WTC11 (cell line): ENCODE data around the gene PDCL2.

Experiments used
- TEAD4 ChIP-seq: sonication (generic); formaldehyde crosslinking; IDR thresholded peaks from 2 replicates; pipeline ENCODE4 v1.8.0; 2022; ENCODE audit warnings: mild to moderate bottlenecking, missing genetic modification reagents
- USF2 ChIP-seq: sonication (generic); formaldehyde crosslinking; IDR thresholded peaks from 2 replicates; pipeline ENCODE4 v1.8.1; 2023; ENCODE audit warnings: mild to moderate bottlenecking, missing genetic modification reagents, moderate library complexity
- ZNF138 ChIP-seq: sonication (generic); formaldehyde crosslinking; conservative IDR thresholded peaks from 2 replicates; pipeline ENCODE4 v1.8.1; 2022; ENCODE audit warnings: mild to moderate bottlenecking, moderate library complexity, missing genetic modification reagents

- TF ChIP-seq USF2 (CRISPR knock-in tag) = no peak
- no peak for TF ChIP-seq ZNF138 (CRISPR knock-in tag)
- no peak for TF ChIP-seq TEAD4 (CRISPR knock-in tag)
Observed at GRCh38 chr4:55625835-55626234, 33.8 kb upstream of the PDCL2 start.
